ENCODE measurements around the gene MYL4. TPM values are rescaled to one million over a fixed set of nuclear protein-coding genes. Genes with fewer than 3 reads are reported as not detected.

Gene MYL4
- total RNA-seq, 4 donors from 2014 or later = 1.5 TPM; not detected in 3

- DNase-seq (ENCODE audit: low spot score in 2 of 2) = no peak
- peaks cover 0 to 38% (median 24%) of the 10 kb centered on the region in 4 donors for H3K4me1 ChIP-seq
- H3K27me3 ChIP-seq = no peaks in the 10 kb centered on the region
- H3K9me3 ChIP-seq = no peaks in the 10 kb centered on the region
- TF ChIP-seq CTCF (IDR thresholded peaks at IDR 0.05) = no peak
- H3K4me3 ChIP-seq = peak overlapping the region; percentile 49 to 78 (median 63)
- 42 to 44% methylated on average over 5 of the region's 5 CpGs for WGBS, 2 donors
- H3K36me3 ChIP-seq = no peaks in the 10 kb centered on the region
- peak overlapping the region in 3 of 4 donors; percentile 89 to 91 (median 89) for H3K27ac ChIP-seq
Observed at GRCh38 chr17:47189732-47190237, 19.4 kb upstream of the MYL4 start.

GRCh38 chr17:47190243-47190642, 18.9 kb upstream of the MYL4 start:
- Histone ChIP-seq H3K27me3 (no peaks in the 10 kb centered on the region), H3K27ac (peak overlapping the region in 1 of 4 donors; percentile 91), H3K9me3 (no peaks in the 10 kb centered on the region), H3K36me3 (no peaks in the 10 kb centered on the region), H3K4me1 (peaks cover 0 to 33% (median 24%) of the 10 kb centered on the region in 4 donors), H3K4me3 (no peak overlapping the region)
- TF ChIP-seq EP300 (IDR thresholded peaks at IDR 0.05) = no peak
- TF ChIP-seq POLR2A (IDR thresholded peaks at IDR 0.05) = no peak
- TF ChIP-seq CTCF (IDR thresholded peaks at IDR 0.05) = no peak
- WGBS, 2 donors = 95 to 99% methylated on average over 4 of the region's 4 CpGs
- no peak for DNase-seq (ENCODE audit: low spot score in 2 of 2)

GRCh38 chr17:47190770-47191169, 18.4 kb upstream of the MYL4 start:
- 100% methylated on average over 1 of the region's 1 CpG for WGBS, 2 donors
- Histone ChIP-seq H3K9me3 (no peaks in the 10 kb centered on the region), H3K27ac (no peak overlapping the region), H3K36me3 (no peaks in the 10 kb centered on the region), H3K27me3 (no peaks in the 10 kb centered on the region), H3K4me3 (no peak overlapping the region), H3K4me1 (peaks cover 0 to 28% (median 23%) of the 10 kb centered on the region in 4 donors)
- DNase-seq (ENCODE audit: low spot score in 2 of 2) = no peak
- TF ChIP-seq EP300 (IDR thresholded peaks at IDR 0.05) (no peak), CTCF (IDR thresholded peaks at IDR 0.05) (no peak), POLR2A (IDR thresholded peaks at IDR 0.05) (no peak)

- Histone ChIP-seq H3K4me1 (peaks cover 0 to 10% (median 8%) of the 10 kb centered on the region in 4 donors), H3K36me3 (no peaks in the 10 kb centered on the region), H3K27me3 (no peaks in the 10 kb centered on the region), H3K9me3 (no peaks in the 10 kb centered on the region), H3K27ac (no peak overlapping the region), H3K4me3 (no peak overlapping the region)
- no peak for DNase-seq (ENCODE audit: low spot score in 2 of 2)
- 76 to 79% methylated on average over 6 of the region's 6 CpGs for WGBS, 2 donors
- TF ChIP-seq CTCF (IDR thresholded peaks at IDR 0.05) = no peak
- TF ChIP-seq EP300 (IDR thresholded peaks at IDR 0.05) = no peak
- no peak for TF ChIP-seq POLR2A (IDR thresholded peaks at IDR 0.05)
Observed at GRCh38 chr17:47192554-47192953, 16.6 kb upstream of the MYL4 start.

GRCh38 chr17:47193931-47194511, 15.1 kb upstream of the MYL4 start:
- no peaks in the 10 kb centered on the region for H3K27me3 ChIP-seq
- DNase-seq (ENCODE audit: low spot score in 2 of 2) = no peak
- no peak overlapping the region for H3K4me3 ChIP-seq
- H3K36me3 ChIP-seq = no peaks in the 10 kb centered on the region
- no peaks in the 10 kb centered on the region for H3K9me3 ChIP-seq
- TF ChIP-seq POLR2A (IDR thresholded peaks at IDR 0.05) (no peak), EP300 (IDR thresholded peaks at IDR 0.05) (no peak)
- WGBS, 2 donors = 97 to 99% methylated on average over 4 of the region's 4 CpGs
- peaks cover 0 to 4% (median 0%) of the 10 kb centered on the region in 4 donors for H3K4me1 ChIP-seq
- no peak overlapping the region for H3K27ac ChIP-seq
